GM12864 (cell line): ENCODE data around the gene ADNP2.

Experiments
- DNase-seq: peaks from one replicate; pipeline ENCODE4 v3.0.0-alpha.2; 2011; ENCODE audit warnings: low read depth
- H3K4me3 ChIP-seq: 2 replicates; pipeline ENCODE4 v1.5.1; 2011; ENCODE audit warnings: mild to moderate bottlenecking, low read depth, low read length, control low read depth
- CTCF ChIP-seq: IDR thresholded peaks from 2 replicates; pipeline ENCODE4 v1.5.1; 2011; ENCODE audit warnings: low read depth, mild to moderate bottlenecking, moderate library complexity, low read length, control low read depth, inconsistent platforms; ENCODE audit errors: missing control alignments

ADNP2 gene

GRCh38 chr18:80178935-80179818 is 70.1 kb downstream of the ADNP2 start:
- H3K4me3 ChIP-seq: no peak overlapping the region
- no peak for TF ChIP-seq CTCF
- DNase-seq: no peak

GRCh38 chr18:80179857-80180558 is 70.9 kb downstream of the ADNP2 start:
- TF ChIP-seq CTCF: no peak
- DNase-seq: no peak

GRCh38 chr18:80180778-80181564 is 71.9 kb downstream of the ADNP2 start:
- no peak overlapping the region for H3K4me3 ChIP-seq
- DNase-seq: no peak
- no peak for TF ChIP-seq CTCF

More at GRCh38 chr18:80179857-80180558, 70.9 kb downstream of the ADNP2 start:
- H3K4me3 ChIP-seq: no peak overlapping the region

GRCh38 chr18:80181642-80182461 is 72.8 kb downstream of the ADNP2 start:
- H3K4me3 ChIP-seq: no peak overlapping the region
- no peak for DNase-seq
- no peak for TF ChIP-seq CTCF

- DNase-seq: no peak
- H3K4me3 ChIP-seq: no peak overlapping the region
- no peak for TF ChIP-seq CTCF
Observed at GRCh38 chr18:80182855-80183254, 73.8 kb downstream of the ADNP2 start.

GRCh38 chr18:80183273-80184050 is 74.4 kb downstream of the ADNP2 start:
- no peak for DNase-seq
- no peak for TF ChIP-seq CTCF
- no peak overlapping the region for H3K4me3 ChIP-seq
